Gastroesophageal sphincter (tissue), 4 donors: Measurements from ENCODE around the gene KERA. TPM values are rescaled to one million over a fixed set of nuclear protein-coding genes. Genes with fewer than 3 reads are reported as not detected.

ENCODE experiments used
- ATAC-seq: fragments of 150-250 bp; one replicate; pipeline ENCODE4 v1.9.1; 2016; ENCODE audit warnings: mild to moderate bottlenecking, moderate library complexity
- H3K27ac ChIP-seq, 4 donors: fragments of 200-600 bp; sonication (generic) in 3 of 4; 1 replicate in 3 of 4; 2 replicates in 1 of 4; pipeline ENCODE4 v1.5.1; 2016 to 2019
- H3K27me3 ChIP-seq: fragments of 200-600 bp; sonication (generic); one replicate; pipeline ENCODE4 v1.5.1; 2019
- H3K36me3 ChIP-seq, 2 donors: fragments of 200-600 bp; sonication (generic); one replicate each; pipeline ENCODE4 v1.5.1; 2019; ENCODE audit warnings: control low read depth in 1 of 2
- H3K4me1 ChIP-seq, 3 donors: fragments of 200-600 bp; sonication (generic); 1 replicate in 2 of 3; 2 replicates in 1 of 3; pipeline ENCODE4 v1.5.1; 2016 to 2019; ENCODE audit warnings: control low read depth in 2 of 3
- H3K4me3 ChIP-seq, 2 donors: fragments of 200-600 bp; sonication (generic); one replicate each; pipeline ENCODE4 v1.5.1; 2019; ENCODE audit warnings: mild to moderate bottlenecking in 1 of 2, moderate library complexity in 1 of 2
- H3K9me3 ChIP-seq, 3 donors: fragments of 200-600 bp; sonication (generic); one replicate each; pipeline ENCODE4 v1.5.1; 2017 to 2019; ENCODE audit warnings: control low read depth in 2 of 3
- CTCF ChIP-seq, 4 experiments: fragments of 200-600 bp in 2 of 4; fragments of 450-650 bp in 2 of 4; sonication (generic) in 1 of 4; IDR thresholded peaks; one replicate each; pipeline ENCODE4 v1.5.1; 2017 to 2019; ENCODE audit warnings: antibody characterized with exemption in 4 of 4, mild to moderate bottlenecking in 2 of 4, moderate library complexity in 2 of 4
- EP300 ChIP-seq: sonication (generic); formaldehyde crosslinking; IDR thresholded peaks from one replicate; pipeline ENCODE4 v1.6.1; 2017; ENCODE audit warnings: antibody characterized with exemption, mild to moderate bottlenecking
- POLR2A ChIP-seq, 2 donors: fragments of 450-650 bp; IDR thresholded peaks; one replicate each; pipeline ENCODE4 v1.6.1; 2017; ENCODE audit warnings: antibody characterized with exemption in 2 of 2, mild to moderate bottlenecking in 2 of 2, moderate library complexity in 1 of 2
- POLR2AphosphoS5 ChIP-seq: sonication (generic); formaldehyde crosslinking; IDR thresholded peaks from one replicate; pipeline ENCODE4 v1.6.1; 2017; ENCODE audit warnings: antibody characterized with exemption
- WGBS, 2 donors: methylation state at CpG; one replicate each; pipeline ENCODE4 v1.1.5; 2018; ENCODE audit warnings: low coverage in 1 of 2; 5-methylcytosine and 5-hydroxymethylcytosine counted together
- total RNA-seq, 4 donors: library from RNA; depleted of rRNA; stranded (reverse); fragments of >200 nt; gene quantifications; one replicate each; pipeline ENCODE4 v1.1.0, GENCODE V29; 2016

Gene KERA
- total RNA-seq, 4 donors from 2014 or later = not detected

DNA sequence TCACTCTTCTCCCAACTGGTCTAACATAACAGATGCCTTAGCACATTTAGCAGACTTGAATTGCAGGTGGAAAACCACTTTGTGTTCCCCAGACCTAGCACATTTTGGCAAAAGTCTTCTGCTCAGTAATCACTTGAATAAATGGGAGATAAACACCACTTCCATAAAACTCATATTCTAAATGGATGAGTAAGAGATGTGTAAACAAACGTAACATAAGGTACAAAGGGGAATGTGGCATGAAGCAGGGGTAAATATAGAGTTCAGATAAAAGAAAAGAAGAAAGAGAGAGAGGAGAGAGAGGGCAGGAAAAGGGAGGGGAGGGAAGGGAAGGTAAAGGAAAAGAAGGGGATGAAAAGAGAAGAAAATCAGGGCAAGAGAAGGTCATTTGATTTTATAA is 17.0 kb upstream of the KERA start:
- no peaks in the 10 kb centered on the region for H3K27me3 ChIP-seq
- H3K36me3 ChIP-seq = no peaks in the 10 kb centered on the region
- WGBS, 2 donors = 50% methylated on average over 1 of the region's 1 CpG; no CpG with 5 or more reads in 1 of the 2 donors
- no peaks in the 10 kb centered on the region for H3K9me3 ChIP-seq
- H3K4me3 ChIP-seq = no peak overlapping the region
- TF ChIP-seq POLR2AphosphoS5 (no peak), EP300 (no peak), CTCF (IDR thresholded peaks at IDR 0.05) (no peak), POLR2A (IDR thresholded peaks at IDR 0.05) (no peak)
- ATAC-seq = no peak
- peak overlapping the region in 1 of 4 donors; percentile 42 for H3K27ac ChIP-seq
- H3K4me1 ChIP-seq = no peaks in the 10 kb centered on the region

GRCh38 chr12:91074154-91074709 is 16.4 kb upstream of the KERA start:
- ATAC-seq = peak; percentile 46
- 36 to 53% methylated on average over 4 to 6 of the region's 6 CpGs for WGBS, 2 donors
- Histone ChIP-seq H3K9me3 (no peaks in the 10 kb centered on the region), H3K36me3 (no peaks in the 10 kb centered on the region), H3K4me1 (no peaks in the 10 kb centered on the region), H3K4me3 (no peak overlapping the region), H3K27me3 (no peaks in the 10 kb centered on the region), H3K27ac (peak overlapping the region in 2 of 4 donors; percentile 30 to 42)
- TF ChIP-seq POLR2A (IDR thresholded peaks at IDR 0.05) (no peak), EP300 (no peak), POLR2AphosphoS5 (no peak), CTCF (IDR thresholded peaks at IDR 0.05) (no peak)

DNA sequence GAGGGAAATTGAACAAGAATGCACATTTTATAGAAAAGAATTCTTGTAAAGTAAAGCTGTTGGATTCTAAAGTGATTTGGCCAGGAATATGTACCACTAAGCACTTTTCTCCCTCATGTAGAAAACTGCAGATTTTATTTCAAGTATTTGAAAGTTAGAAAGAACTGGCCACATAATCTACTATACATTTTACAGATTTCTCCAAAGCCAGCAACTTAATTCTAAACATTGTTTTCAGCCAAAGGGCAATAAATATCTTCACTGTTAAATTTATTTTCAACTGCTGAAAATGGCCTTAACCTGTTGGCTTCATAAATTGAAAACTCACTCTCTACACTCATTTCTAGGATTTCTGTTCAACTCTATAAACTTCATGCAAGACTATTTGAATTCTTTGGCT is 15.6 kb upstream of the KERA start:
- TF ChIP-seq POLR2A (IDR thresholded peaks at IDR 0.05) (no peak), EP300 (no peak), CTCF (IDR thresholded peaks at IDR 0.05) (no peak), POLR2AphosphoS5 (no peak)
- no peaks in the 10 kb centered on the region for H3K36me3 ChIP-seq
- H3K27ac ChIP-seq = peak overlapping the region in 1 of 4 donors; percentile 30

GRCh38 chr12:91072931-91073330 is 15.1 kb upstream of the KERA start:
- TF ChIP-seq EP300 (no peak), POLR2A (IDR thresholded peaks at IDR 0.05) (no peak), CTCF (IDR thresholded peaks at IDR 0.05) (no peak), POLR2AphosphoS5 (no peak)
- Histone ChIP-seq H3K36me3 (no peaks in the 10 kb centered on the region), H3K27ac (no peak overlapping the region), H3K4me1 (no peaks in the 10 kb centered on the region), H3K4me3 (no peak overlapping the region), H3K27me3 (no peaks in the 10 kb centered on the region), H3K9me3 (no peaks in the 10 kb centered on the region)
- 79 to 96% methylated on average over 2 of the region's 2 CpGs for WGBS, 2 donors
- ATAC-seq = no peak

More for the DNA sequence above, 15.6 kb upstream of the KERA start:
- Histone ChIP-seq H3K9me3 (no peaks in the 10 kb centered on the region), H3K4me1 (no peaks in the 10 kb centered on the region), H3K4me3 (no peak overlapping the region), H3K27me3 (no peaks in the 10 kb centered on the region)
- no peak for ATAC-seq

- Histone ChIP-seq H3K36me3 (no peaks in the 10 kb centered on the region), H3K4me1 (no peaks in the 10 kb centered on the region), H3K27me3 (no peaks in the 10 kb centered on the region), H3K4me3 (no peak overlapping the region), H3K9me3 (no peaks in the 10 kb centered on the region), H3K27ac (no peak overlapping the region)
- no peak for ATAC-seq
- TF ChIP-seq CTCF (IDR thresholded peaks at IDR 0.05) = no peak
- TF ChIP-seq POLR2A (IDR thresholded peaks at IDR 0.05) = no peak
- no peak for TF ChIP-seq EP300
- no peak for TF ChIP-seq POLR2AphosphoS5
These were observed 13.1 kb upstream of the KERA start for GRCh38 chr12:91070936-91071335.
